Smooth muscle cell of the umbilical artery (primary cell): ENCODE measurements around the gene GXYLT2. TPM values are rescaled to one million over a fixed set of nuclear protein-coding genes. Genes with fewer than 3 reads are reported as not detected.

ENCODE experiments used
- total RNA-seq: library from RNA; depleted of rRNA; stranded (reverse); fragments of >200 nt; gene quantifications from 2 replicates; pipeline ENCODE4 v1.2.3, GENCODE V29; 2014

GXYLT2 gene, protein sequence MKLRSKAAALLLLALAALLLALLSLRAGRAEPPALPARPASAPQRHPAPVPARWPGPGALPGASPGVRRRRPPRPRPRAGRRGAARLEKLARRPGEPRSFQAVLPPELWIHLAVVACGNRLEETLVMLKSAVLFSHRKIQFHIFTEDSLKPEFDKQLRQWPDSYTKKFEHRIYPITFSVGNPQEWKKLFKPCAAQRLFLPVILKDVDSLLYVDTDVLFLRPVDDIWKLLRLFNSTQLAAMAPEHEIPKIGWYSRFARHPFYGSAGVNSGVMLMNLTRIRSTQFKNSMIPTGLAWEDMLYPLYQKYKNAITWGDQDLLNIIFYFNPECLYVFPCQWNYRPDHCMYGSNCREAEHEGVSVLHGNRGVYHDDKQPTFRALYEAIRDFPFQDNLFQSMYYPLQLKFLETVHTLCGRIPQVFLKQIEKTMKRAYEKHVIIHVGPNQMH
- total RNA-seq = 30.8 and 74.2 TPM in 2 replicates

DNA sequence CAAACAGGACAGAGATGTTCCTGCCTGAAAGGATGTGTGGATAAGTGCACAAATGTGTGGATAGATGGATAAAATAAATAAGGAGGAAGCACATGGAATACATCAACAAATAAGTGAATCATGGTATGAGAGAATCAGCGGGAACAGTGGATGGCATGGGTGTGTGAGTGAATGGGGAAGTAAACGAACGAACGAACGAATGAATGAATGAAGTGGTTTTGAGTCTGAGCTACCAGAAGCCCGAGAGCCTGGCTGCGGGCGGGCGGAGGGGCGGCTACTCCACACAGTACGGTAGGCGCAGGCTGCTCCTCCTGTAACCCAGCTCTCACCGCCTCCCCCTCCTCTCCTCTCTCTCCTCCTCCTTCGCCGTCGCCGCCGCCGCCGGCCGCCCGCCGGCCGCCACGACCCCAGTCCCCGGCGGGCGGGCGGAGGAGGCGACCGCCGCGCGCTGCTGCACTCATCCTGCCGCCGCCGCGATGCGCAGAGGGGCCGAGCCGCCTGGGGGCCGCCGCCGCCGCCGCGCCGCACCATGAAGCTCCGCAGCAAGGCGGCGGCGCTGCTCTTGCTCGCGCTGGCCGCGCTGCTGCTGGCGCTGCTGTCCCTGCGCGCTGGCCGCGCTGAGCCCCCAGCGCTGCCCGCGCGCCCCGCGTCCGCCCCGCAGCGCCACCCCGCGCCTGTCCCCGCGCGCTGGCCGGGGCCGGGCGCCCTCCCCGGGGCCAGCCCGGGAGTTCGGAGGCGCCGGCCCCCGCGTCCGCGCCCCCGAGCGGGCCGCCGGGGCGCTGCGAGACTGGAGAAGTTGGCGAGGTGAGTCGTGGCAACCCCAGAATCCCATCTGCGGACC is at the start of gene GXYLT2:
Gene GXYLT2 (plus strand): TSS at position 342 of the 841 bp plus-strand sequence. CDS start 188 bp downstream, at position 530.

DNA sequence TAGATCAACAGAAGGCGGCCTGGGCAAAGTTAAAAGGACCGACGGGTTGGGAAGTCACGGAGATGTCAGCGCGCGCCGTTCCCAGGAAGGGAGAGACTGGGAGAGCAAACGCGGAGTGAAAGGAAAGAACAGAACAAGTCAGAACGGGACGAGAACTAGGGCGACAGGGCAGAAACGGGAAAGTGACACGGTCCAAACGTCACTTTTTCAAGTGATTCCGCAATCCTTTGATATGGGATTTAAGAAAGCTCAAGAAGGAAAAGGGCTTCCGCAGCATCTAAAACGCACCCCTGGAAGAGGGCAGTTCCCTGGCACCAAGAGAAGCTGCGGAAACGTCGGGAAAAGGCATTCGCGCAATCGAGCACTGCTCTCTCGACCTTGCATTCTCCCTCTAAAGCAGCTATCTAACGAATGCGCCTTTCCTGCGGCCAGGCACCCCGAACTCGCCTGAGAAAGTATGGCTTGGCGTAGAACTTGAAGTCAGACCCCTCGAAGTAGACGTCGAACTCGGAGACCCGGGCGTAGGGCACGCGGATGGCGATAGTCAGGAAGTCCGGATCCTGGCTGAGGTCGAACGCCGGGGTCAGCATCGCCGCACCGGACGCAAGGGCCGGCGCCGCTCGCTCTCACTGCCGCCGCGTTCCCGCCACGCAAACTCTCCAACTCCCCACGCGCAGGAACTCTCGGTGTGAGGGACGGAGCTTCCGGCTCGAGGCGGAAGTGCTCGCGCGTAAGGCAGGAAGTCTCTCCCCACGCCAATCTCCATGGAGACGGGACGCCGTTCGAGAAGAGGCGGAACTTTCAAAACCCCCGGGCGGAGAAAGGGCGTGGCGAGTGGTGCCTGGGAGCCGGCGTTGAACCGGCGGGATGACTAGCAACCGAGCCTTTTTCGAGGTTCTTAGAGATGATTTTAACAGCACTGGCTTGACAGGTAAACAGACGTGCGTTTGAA is 39.8 kb upstream of the GXYLT2 start, which contains the start of gene SHQ1:
Gene SHQ1 (minus strand): TSS at position 695 of the 952 bp plus-strand sequence. CDS start 105 bp downstream, at position 590.

DNA sequence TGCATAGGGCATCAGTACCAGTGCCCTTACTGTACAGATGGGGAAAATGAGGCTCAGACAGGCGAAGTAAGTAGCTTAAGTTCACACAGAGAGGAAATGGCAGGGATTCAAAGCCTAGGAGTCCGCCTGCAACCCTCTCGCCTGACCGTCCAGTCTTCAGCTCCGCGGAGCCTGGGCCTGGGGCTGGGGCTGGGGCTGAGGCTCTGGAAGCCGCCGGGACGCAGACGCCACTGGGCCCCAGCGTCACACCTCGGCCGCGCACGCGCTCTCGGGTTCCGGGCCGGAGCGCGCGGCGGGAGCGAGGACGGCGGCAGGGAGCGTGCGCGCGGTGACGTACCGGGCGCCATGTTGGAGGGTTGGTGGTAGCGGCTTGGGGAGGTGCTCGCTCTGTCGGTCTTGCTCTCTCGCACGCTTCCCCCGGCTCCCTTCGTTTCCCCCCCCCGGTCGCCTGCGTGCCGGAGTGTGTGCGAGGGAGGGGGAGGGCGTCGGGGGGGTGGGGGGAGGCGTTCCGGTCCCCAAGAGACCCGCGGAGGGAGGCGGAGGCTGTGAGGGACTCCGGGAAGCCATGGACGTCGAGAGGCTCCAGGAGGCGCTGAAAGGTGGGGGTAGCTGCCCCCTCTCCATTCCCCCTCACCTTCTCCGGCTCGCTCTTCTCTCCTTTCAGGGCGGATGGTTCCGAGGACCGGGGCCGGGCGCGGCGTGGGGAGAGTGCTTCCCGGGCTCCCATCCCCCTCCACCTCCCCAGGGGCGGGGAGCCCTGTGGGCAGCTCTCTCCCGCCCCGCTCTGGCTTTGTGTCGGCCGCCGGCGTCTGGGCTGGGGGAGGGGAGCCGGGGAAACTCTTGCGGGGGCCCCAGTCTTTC is 108.9 kb downstream of the GXYLT2 start, which contains the start of gene PPP4R2:
Gene PPP4R2 (plus strand): TSS at position 339 of the 861 bp plus-strand sequence. CDS start 227 bp downstream, at position 566.

Other genes starting within 250 kb of the GXYLT2 start
- gene SHQ1, start 39.6 kb upstream of the GXYLT2 start, total RNA-seq = 25.8 and 29.3 TPM in 2 replicates
- 82.1 and 124 TPM in 2 replicates for gene PPP4R2, start 108.8 kb downstream of the GXYLT2 start, total RNA-seq
- 6.3 and 8.9 TPM in 2 replicates for gene EBLN2, start 173.6 kb downstream of the GXYLT2 start, total RNA-seq